Peyer's patch (tissue), 4 donors: ENCODE data around the gene WDR93. TPM values are rescaled to one million over a fixed set of nuclear protein-coding genes. Genes with fewer than 3 reads are reported as not detected.

Source experiments
- DNase-seq, 3 donors: peaks; one replicate each; pipeline ENCODE4 v3.0.0-alpha.2; 2017 to 2019
- H3K27ac ChIP-seq, 4 donors: fragments of 200-600 bp; sonication (generic); one replicate each; pipeline ENCODE4 v1.5.1; 2016 to 2019
- H3K27me3 ChIP-seq, 2 donors: fragments of 200-600 bp; sonication (generic); one replicate each; pipeline ENCODE4 v1.5.1; 2019
- H3K36me3 ChIP-seq, 3 donors: fragments of 200-600 bp; sonication (generic); one replicate each; pipeline ENCODE4 v1.5.1; 2016 to 2019
- H3K4me1 ChIP-seq, 4 donors: fragments of 200-600 bp; sonication (generic); one replicate each; pipeline ENCODE4 v1.5.1; 2016 to 2019
- H3K4me3 ChIP-seq, 4 donors: fragments of 200-600 bp; sonication (generic); 1 replicate in 3 of 4; 2 replicates in 1 of 4; pipeline ENCODE4 v1.5.1; 2016 to 2019; ENCODE audit warnings: mild to moderate bottlenecking in 1 of 4
- H3K9me3 ChIP-seq, 4 donors: fragments of 200-600 bp; sonication (generic); one replicate each; pipeline ENCODE4 v1.5.1; 2016 to 2019; ENCODE audit warnings: mild to moderate bottlenecking in 1 of 4
- CTCF ChIP-seq, 6 experiments: fragments of 450-650 bp in 4 of 6; fragments of 200-600 bp in 2 of 6; sonication (generic) in 1 of 6; IDR thresholded peaks; one replicate each; pipeline ENCODE4 v1.5.1; 2017 to 2019; ENCODE audit warnings: antibody characterized with exemption in 6 of 6, mild to moderate bottlenecking in 3 of 6, moderate library complexity in 1 of 6
- POLR2A ChIP-seq, 2 donors: fragments of 450-650 bp; IDR thresholded peaks; one replicate each; pipeline ENCODE4 v1.5.1; 2017; ENCODE audit warnings: antibody characterized with exemption in 2 of 2, mild to moderate bottlenecking in 2 of 2, moderate library complexity in 2 of 2
- total RNA-seq, 4 donors: library from RNA; depleted of rRNA; stranded (reverse); fragments of >200 nt; gene quantifications; one replicate each; pipeline ENCODE4 v1.1.0, GENCODE V29; 2016

WDR93 gene
- total RNA-seq, 4 donors from 2014 or later, result 1.0 TPM; not detected in 3

- Histone ChIP-seq H3K4me3 (no peak overlapping the region), H3K27ac (no peak overlapping the region), H3K27me3 (no peaks in the 10 kb centered on the region), H3K36me3 (no peaks in the 10 kb centered on the region), H3K9me3 (no peaks in the 10 kb centered on the region), H3K4me1 (peaks cover 0 to 20% (median 2%) of the 10 kb centered on the region in 4 donors)
- no peak for TF ChIP-seq CTCF (IDR thresholded peaks at IDR 0.05)
- no peak for TF ChIP-seq POLR2A (IDR thresholded peaks at IDR 0.05)
- no peak for DNase-seq
Measured at GRCh38 chr15:89766357-89767311, 76.0 kb downstream of the WDR93 start.

- H3K27ac ChIP-seq, result no peak overlapping the region
- no peaks in the 10 kb centered on the region for H3K36me3 ChIP-seq
- DNase-seq, result no peak
- peaks cover 0 to 14% (median 2%) of the 10 kb centered on the region in 4 donors for H3K4me1 ChIP-seq
- H3K27me3 ChIP-seq, result no peaks in the 10 kb centered on the region
- TF ChIP-seq CTCF (IDR thresholded peaks at IDR 0.05), result no peak
- no peak for TF ChIP-seq POLR2A (IDR thresholded peaks at IDR 0.05)
- no peak overlapping the region for H3K4me3 ChIP-seq
- no peaks in the 10 kb centered on the region for H3K9me3 ChIP-seq
Measured at GRCh38 chr15:89767411-89767915, 76.9 kb downstream of the WDR93 start.

GRCh38 chr15:89768071-89768500, 77.5 kb downstream of the WDR93 start:
- no peaks in the 10 kb centered on the region for H3K27me3 ChIP-seq
- H3K4me3 ChIP-seq, result no peak overlapping the region
- no peaks in the 10 kb centered on the region for H3K36me3 ChIP-seq
- no peak overlapping the region for H3K27ac ChIP-seq
- no peak for TF ChIP-seq POLR2A (IDR thresholded peaks at IDR 0.05)
- no peak for TF ChIP-seq CTCF (IDR thresholded peaks at IDR 0.05)
- DNase-seq, result peak in 2 of 3 donors; percentile 49 to 71
- no peaks in the 10 kb centered on the region for H3K9me3 ChIP-seq
- peaks cover 0 to 11% (median 2%) of the 10 kb centered on the region in 4 donors for H3K4me1 ChIP-seq

- peaks cover 0 to 11% (median 2%) of the 10 kb centered on the region in 4 donors for H3K4me1 ChIP-seq
- no peaks in the 10 kb centered on the region for H3K36me3 ChIP-seq
- no peak overlapping the region for H3K4me3 ChIP-seq
- no peaks in the 10 kb centered on the region for H3K9me3 ChIP-seq
- no peak for TF ChIP-seq POLR2A (IDR thresholded peaks at IDR 0.05)
- no peak for TF ChIP-seq CTCF (IDR thresholded peaks at IDR 0.05)
- no peak for DNase-seq
- H3K27me3 ChIP-seq, result no peaks in the 10 kb centered on the region
- H3K27ac ChIP-seq, result no peak overlapping the region
Measured at GRCh38 chr15:89769366-89769765, 78.8 kb downstream of the WDR93 start.

- no peak overlapping the region for H3K27ac ChIP-seq
- no peak for DNase-seq
- TF ChIP-seq POLR2A (IDR thresholded peaks at IDR 0.05) (no peak), CTCF (IDR thresholded peaks at IDR 0.05) (no peak)
- no peaks in the 10 kb centered on the region for H3K9me3 ChIP-seq
- no peaks in the 10 kb centered on the region for H3K36me3 ChIP-seq
- H3K4me1 ChIP-seq, result peaks cover 0 to 11% (median 2%) of the 10 kb centered on the region in 4 donors
- H3K4me3 ChIP-seq, result no peak overlapping the region
- H3K27me3 ChIP-seq, result no peaks in the 10 kb centered on the region
Measured at GRCh38 chr15:89770041-89770440, 79.4 kb downstream of the WDR93 start.
